OCI-LY3 (cell line): Measurements from ENCODE around the gene CAMK1G.

Experiments used
- H2AFZ ChIP-seq: fragments of 200-600, 300-600 bp; shearing (Covaris generic); 2 replicates; pipeline ENCODE4 v1.6.0; 2014; ENCODE audit warnings: antibody characterized with exemption, low read depth, low read length
- H3K27ac ChIP-seq: fragments of 200-600, 300-600 bp; sonication (generic); 2 replicates; pipeline ENCODE4 v1.5.1; 2014; ENCODE audit warnings: mild to moderate bottlenecking, low read length, moderate library complexity, mixed read lengths
- H3K27me3 ChIP-seq: fragments of 200-600, 300-600 bp; sonication (generic); 2 replicates; pipeline ENCODE4 v1.6.1; 2014; ENCODE audit warnings: low read depth, low read length, mixed read lengths
- H3K36me3 ChIP-seq: fragments of 200-600, 300-600 bp; sonication (generic); replicated peaks from 2 replicates; pipeline ENCODE3; 2014; ENCODE audit warnings: low read depth, low read length, mixed read lengths
- H3K4me1 ChIP-seq: fragments of 300-600, 200-600 bp; sonication (generic); 2 replicates; pipeline ENCODE4 v1.6.1; 2014; ENCODE audit warnings: low read length, mixed read lengths
- H3K4me2 ChIP-seq: fragments of 200-600, 300-600 bp; sonication (generic); 2 replicates; pipeline ENCODE4 v1.6.1; 2014; ENCODE audit warnings: low read length, mixed read lengths
- H3K4me3 ChIP-seq: fragments of 300-600, 200-600 bp; sonication (generic); 2 replicates; pipeline ENCODE4 v1.5.1; 2014; ENCODE audit warnings: antibody characterized with exemption, mild to moderate bottlenecking, low read length, moderate library complexity
- H3K79me2 ChIP-seq: fragments of 300-600, 200-600 bp; shearing (Covaris generic); 2 replicates; pipeline ENCODE4 v1.6.1; 2014; ENCODE audit warnings: mild to moderate bottlenecking, low read length, mixed read lengths
- H3K9ac ChIP-seq: fragments of 300-600, 200-600 bp; shearing (Covaris generic); 2 replicates; pipeline ENCODE4 v1.6.0; 2014; ENCODE audit warnings: mild to moderate bottlenecking, low read length, moderate library complexity
- H3K9me3 ChIP-seq: fragments of 200-600, 300-600 bp; shearing (Covaris generic); 2 replicates; pipeline ENCODE4 v1.6.1; 2014; ENCODE audit warnings: low read length, mixed read lengths; ENCODE audit not compliant: insufficient read depth
- H4K20me1 ChIP-seq: fragments of 200-600, 300-600 bp; sonication (generic); 2 replicates; pipeline ENCODE4 v1.6.1; 2016; ENCODE audit warnings: low read length, mixed read lengths; ENCODE audit not compliant: insufficient read depth
- EZH2phosphoT487 ChIP-seq: fragments of 200-600 bp; shearing (Covaris generic); IDR thresholded peaks from 2 replicates; pipeline ENCODE4 v1.6.1; 2018; ENCODE audit warnings: antibody characterized with exemption, mixed run types, low read depth
- TF ChIP-seq, protein P1 (sequence below): fragments of 200-600, 300-600 bp; sonication (generic); IDR thresholded peaks from 2 replicates; pipeline ENCODE4 v1.5.1; 2014; ENCODE audit warnings: antibody characterized with exemption, low read length, low read depth

Gene CAMK1G

DNA sequence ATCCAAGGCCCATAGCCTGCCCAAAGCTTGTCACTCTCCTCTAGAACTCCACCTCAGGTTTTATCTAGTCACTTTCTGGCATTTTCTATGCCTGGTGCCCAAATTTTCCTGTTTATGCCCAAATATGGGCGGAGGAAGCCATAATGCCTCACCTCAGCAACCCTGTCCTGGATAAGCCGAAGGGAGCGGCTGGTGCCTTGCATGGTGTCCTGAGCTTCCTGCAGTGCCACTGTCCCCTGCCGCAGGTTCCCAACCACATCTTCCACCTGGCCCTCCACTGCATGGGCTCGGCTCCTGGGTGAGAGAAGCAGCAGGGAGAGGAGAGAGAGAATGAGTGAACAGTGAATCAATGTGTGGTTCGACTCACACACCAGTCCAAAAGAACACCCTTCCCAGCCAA, 34.2 kb downstream of the CAMK1G start:
- no peaks in the 10 kb centered on the region for H3K36me3 ChIP-seq

DNA sequence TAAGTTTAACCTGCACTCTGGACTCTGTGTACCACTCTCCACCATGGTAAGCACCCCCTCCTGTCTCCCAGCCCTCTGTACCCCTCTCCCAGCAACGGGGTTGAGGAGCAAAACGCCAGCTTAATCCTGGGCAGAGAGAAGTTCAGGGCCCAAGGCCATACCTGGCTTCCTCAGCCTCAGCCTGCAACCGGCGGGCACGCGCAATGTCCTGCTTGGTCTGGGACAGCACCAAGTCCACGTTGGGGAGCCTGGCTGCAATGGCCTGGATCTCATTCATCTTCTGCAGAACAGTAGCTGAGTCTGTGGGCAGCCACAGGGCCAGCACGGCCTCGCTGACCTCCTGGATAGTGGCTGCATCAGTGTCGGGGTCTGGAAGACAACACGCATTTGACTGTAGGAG, 34.8 kb downstream of the CAMK1G start:
- Histone ChIP-seq H3K79me2 (no peaks in the 10 kb centered on the region), H3K4me3 (no peak overlapping the region), H3K36me3 (no peaks in the 10 kb centered on the region), H3K27me3 (peaks cover 21% of the 10 kb centered on the region), H3K27ac (no peak overlapping the region), H3K9ac (no peak overlapping the region), H3K4me2 (no peak overlapping the region), H3K4me1 (peaks cover 8% of the 10 kb centered on the region), H3K9me3 (no peaks in the 10 kb centered on the region), H4K20me1 (no peaks in the 10 kb centered on the region), H2AFZ (no peak overlapping the region)
- TF ChIP-seq, protein P1, sequence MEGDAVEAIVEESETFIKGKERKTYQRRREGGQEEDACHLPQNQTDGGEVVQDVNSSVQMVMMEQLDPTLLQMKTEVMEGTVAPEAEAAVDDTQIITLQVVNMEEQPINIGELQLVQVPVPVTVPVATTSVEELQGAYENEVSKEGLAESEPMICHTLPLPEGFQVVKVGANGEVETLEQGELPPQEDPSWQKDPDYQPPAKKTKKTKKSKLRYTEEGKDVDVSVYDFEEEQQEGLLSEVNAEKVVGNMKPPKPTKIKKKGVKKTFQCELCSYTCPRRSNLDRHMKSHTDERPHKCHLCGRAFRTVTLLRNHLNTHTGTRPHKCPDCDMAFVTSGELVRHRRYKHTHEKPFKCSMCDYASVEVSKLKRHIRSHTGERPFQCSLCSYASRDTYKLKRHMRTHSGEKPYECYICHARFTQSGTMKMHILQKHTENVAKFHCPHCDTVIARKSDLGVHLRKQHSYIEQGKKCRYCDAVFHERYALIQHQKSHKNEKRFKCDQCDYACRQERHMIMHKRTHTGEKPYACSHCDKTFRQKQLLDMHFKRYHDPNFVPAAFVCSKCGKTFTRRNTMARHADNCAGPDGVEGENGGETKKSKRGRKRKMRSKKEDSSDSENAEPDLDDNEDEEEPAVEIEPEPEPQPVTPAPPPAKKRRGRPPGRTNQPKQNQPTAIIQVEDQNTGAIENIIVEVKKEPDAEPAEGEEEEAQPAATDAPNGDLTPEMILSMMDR, result no peak
- TF ChIP-seq EZH2phosphoT487, result no peak

More for the DNA sequence above, 34.2 kb downstream of the CAMK1G start:
- H3K9ac ChIP-seq, result no peak overlapping the region
- H2AFZ ChIP-seq, result no peak overlapping the region
- H3K27ac ChIP-seq, result no peak overlapping the region
- H3K4me2 ChIP-seq, result no peak overlapping the region
- H3K4me3 ChIP-seq, result no peak overlapping the region
- no peaks in the 10 kb centered on the region for H3K79me2 ChIP-seq
- H3K27me3 ChIP-seq, result peaks cover 27% of the 10 kb centered on the region
- H3K4me1 ChIP-seq, result peaks cover 8% of the 10 kb centered on the region
- no peaks in the 10 kb centered on the region for H4K20me1 ChIP-seq
- no peaks in the 10 kb centered on the region for H3K9me3 ChIP-seq
- TF ChIP-seq, protein P1, result no peak
- no peak for TF ChIP-seq EZH2phosphoT487

GRCh38 chr1:209618756-209619420, 35.4 kb downstream of the CAMK1G start:
- peaks cover 15% of the 10 kb centered on the region for H3K27me3 ChIP-seq
- H4K20me1 ChIP-seq, result no peaks in the 10 kb centered on the region
- no peak for TF ChIP-seq EZH2phosphoT487
- TF ChIP-seq, protein P1, result no peak
- no peak overlapping the region for H2AFZ ChIP-seq
- H3K27ac ChIP-seq, result no peak overlapping the region
- H3K4me1 ChIP-seq, result peaks cover 8% of the 10 kb centered on the region
- H3K4me3 ChIP-seq, result no peak overlapping the region
- no peak overlapping the region for H3K9ac ChIP-seq
- H3K79me2 ChIP-seq, result no peaks in the 10 kb centered on the region
- H3K36me3 ChIP-seq, result no peaks in the 10 kb centered on the region
- H3K4me2 ChIP-seq, result no peak overlapping the region
- no peaks in the 10 kb centered on the region for H3K9me3 ChIP-seq

GRCh38 chr1:209619696-209620486, 36.4 kb downstream of the CAMK1G start:
- no peak overlapping the region for H3K9ac ChIP-seq
- H3K27me3 ChIP-seq, result peaks cover 11% of the 10 kb centered on the region
- H3K4me3 ChIP-seq, result no peak overlapping the region
- peaks cover 8% of the 10 kb centered on the region for H3K4me1 ChIP-seq
- no peak overlapping the region for H2AFZ ChIP-seq
- H3K79me2 ChIP-seq, result no peaks in the 10 kb centered on the region
- no peak overlapping the region for H3K4me2 ChIP-seq
- H3K27ac ChIP-seq, result no peak overlapping the region
- H3K9me3 ChIP-seq, result no peaks in the 10 kb centered on the region
- H3K36me3 ChIP-seq, result no peaks in the 10 kb centered on the region
- TF ChIP-seq, protein P1, result no peak
- no peak for TF ChIP-seq EZH2phosphoT487
- no peaks in the 10 kb centered on the region for H4K20me1 ChIP-seq
